Smooth muscle cell of the brain vasculature (primary cell): Measurements from ENCODE around the gene ZYX.

ENCODE experiments used
- DNase-seq: peaks from one replicate; pipeline ENCODE4 v3.0.0-alpha.2; 2012; ENCODE audit warnings: low read depth, low spot score

Gene ZYX, protein sequence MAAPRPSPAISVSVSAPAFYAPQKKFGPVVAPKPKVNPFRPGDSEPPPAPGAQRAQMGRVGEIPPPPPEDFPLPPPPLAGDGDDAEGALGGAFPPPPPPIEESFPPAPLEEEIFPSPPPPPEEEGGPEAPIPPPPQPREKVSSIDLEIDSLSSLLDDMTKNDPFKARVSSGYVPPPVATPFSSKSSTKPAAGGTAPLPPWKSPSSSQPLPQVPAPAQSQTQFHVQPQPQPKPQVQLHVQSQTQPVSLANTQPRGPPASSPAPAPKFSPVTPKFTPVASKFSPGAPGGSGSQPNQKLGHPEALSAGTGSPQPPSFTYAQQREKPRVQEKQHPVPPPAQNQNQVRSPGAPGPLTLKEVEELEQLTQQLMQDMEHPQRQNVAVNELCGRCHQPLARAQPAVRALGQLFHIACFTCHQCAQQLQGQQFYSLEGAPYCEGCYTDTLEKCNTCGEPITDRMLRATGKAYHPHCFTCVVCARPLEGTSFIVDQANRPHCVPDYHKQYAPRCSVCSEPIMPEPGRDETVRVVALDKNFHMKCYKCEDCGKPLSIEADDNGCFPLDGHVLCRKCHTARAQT

GRCh38 chr7:143380646-143381426 is at the start of gene ZYX:
Gene ZYX (plus strand): TSS chr7:143381345. CDS start chr7:143381572, 227 bp downstream.
- DNase-seq, result peak; percentile 89

DNA sequence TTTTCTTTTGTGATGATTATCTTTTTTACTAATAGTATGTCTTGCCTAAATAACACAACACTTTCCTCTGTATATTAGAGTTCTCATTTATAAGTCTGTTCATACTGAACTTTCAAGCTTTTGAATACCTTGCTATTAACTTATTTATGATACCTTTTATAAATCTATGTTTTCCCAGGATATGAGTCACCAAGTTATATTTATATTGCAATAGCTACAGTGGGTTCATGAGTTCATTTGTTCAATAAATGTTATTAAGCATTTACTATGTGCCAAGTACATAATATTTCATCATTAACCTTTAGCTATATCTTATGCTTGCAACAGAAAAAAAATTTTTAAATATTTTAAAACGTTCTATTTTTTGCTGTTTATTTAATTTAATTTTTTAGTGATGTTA is 46.9 kb upstream of the ZYX start:
- DNase-seq, result no peak

GRCh38 chr7:143337216-143337615 is 43.9 kb upstream of the ZYX start:
- DNase-seq, result no peak

- no peak for DNase-seq
Measured at GRCh38 chr7:143341842-143342241, 39.3 kb upstream of the ZYX start.

GRCh38 chr7:143343596-143343995 is 37.5 kb upstream of the ZYX start:
- DNase-seq, result no peak

- DNase-seq, result no peak
Measured at GRCh38 chr7:143345428-143345900, 35.7 kb upstream of the ZYX start.

DNA sequence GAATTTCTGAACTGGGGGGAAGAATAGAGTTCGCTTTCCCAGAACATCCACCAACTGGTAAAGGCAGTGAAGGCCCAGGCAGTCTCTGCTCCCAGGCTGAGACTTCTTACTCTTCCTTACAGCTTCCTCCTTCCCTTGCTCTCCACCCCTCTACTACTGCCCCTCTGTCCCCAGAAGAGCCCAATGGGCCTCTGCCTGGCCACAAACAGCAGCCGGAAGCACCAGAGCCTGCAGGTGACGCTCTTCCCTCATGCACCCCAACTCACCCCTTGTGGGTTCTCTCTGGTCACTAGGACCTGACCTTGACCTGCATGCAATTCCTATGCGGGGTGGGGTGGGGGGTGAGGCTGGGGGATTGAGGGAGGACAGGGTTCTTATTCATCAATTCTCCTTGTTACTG is 35.1 kb upstream of the ZYX start:
- no peak for DNase-seq

DNA sequence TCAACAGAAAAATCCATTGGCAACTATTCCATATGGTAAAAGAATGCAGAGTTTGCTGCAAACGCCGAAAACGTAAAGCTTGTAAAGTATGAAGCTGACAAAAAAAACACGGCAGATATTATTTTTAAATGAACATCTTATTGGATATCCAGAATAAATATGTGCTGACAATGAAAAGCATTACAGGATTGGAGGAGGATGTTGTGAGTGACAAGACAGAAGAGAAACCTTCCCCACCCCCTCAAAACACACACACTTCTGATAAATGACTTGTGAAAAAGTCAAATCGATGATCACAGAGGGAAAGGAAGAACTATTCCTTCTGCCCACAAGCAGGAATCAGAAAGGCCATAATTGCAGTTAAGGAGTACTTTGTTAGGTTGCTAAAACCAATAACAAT is 33.2 kb upstream of the ZYX start:
- no peak for DNase-seq

DNA sequence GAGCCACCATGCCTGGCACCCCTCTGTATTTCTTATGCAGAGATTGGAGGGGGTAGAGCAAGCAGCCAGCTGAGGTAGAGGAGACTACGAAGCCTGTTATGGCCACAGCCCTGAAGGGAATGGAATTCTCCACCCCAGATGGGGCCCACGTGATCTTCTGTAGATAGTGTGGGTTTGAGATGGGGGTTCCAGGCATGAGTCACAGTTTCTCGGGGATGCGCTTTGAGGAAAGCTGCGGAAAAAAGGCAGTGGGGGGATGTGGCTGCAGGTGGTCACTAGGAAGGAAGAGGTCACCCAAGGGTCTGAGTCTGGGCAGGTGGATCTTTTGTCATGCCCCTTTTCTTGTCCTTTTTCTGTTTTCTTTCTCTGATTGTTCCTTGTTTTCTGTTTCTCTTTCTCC is 30.1 kb upstream of the ZYX start:
- no peak for DNase-seq

DNA sequence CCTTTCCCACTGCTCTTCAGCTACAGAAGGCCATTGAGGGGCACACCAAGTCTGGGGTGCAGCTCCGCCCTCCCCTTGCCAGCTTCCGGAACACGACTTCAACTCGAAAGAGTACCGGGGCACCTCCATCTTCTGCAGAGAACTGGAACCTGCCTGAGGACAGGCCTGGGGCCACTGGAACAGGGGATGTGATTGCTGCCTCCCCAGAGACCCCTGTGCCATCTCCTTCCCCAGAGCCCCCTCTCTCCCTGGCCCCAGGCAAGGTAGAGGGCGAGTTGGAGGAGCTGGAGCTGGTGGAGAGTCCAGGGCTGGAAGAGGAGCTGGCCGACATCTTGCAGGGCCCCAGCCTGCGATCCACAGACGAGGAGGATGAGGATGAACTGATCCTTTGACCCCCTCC is 29.6 kb upstream of the ZYX start:
- DNase-seq, result no peak

GRCh38 chr7:143352531-143353002 is 28.6 kb upstream of the ZYX start:
- DNase-seq, result no peak

DNA sequence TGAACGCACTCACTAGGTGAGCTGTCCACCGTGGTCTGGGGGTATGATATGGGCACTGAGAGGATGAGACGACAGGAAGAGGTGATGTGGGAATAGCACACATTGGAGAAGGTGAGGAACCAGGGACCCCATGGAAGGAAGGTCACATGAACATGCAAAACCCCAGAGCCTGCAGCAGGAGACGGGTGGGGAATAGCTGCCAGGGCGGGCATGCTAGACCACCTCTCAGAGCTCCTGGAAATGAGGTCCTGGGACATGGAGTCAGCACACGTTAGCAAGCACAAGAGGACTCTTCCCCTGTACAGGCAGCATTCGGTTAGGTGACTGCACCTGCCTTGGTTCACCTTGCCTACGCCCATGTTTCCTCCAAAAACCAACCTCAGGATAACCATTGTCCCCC is 26.8 kb upstream of the ZYX start:
- no peak for DNase-seq

GRCh38 chr7:143354965-143355364 is 26.2 kb upstream of the ZYX start:
- no peak for DNase-seq

DNA sequence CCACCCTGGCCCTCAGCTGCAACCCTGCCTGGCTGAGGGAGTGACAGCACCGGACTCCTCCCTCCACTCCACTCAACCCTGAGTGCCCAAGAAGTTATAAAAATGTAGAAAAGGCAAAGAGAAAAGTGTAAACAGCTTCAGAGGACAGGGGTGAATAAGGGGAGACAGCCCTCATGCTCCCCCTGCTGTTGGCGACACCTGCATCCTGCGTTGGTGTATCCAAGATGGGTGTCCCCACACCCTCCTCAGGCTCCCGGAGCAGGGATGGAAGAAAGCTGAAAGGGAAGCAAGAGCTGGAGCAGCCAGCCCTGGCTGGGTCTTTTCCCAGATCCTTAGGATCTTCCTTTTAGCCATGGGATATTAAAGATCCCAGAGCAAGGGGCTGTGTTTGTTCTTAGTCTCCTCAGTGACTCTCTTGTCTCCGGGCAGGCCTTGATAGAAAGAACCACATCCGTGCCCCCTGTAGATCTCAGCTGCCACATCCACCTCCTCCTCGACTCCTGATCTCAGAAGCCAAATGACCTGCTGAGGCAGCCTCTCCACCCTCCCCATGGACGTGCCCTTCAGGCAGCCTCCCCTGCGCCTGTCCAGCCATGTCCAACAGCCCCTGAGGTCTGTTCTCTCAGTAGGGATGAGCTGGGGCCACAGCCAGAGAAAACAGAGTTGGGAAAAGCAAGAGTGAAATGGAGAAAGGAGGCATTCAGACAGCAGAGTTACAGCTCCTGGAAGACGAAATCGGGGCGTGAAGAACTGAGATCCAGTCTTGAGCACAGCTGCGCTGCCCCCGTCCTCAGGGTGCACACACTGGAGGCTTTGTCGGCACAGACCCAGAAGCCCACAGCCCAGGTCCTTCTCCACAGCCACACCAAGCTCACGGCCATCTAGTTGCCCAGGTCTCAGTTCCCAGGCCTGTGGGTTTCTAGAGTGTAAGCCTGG is 25.4 kb upstream of the ZYX start:
- DNase-seq, result peak; percentile 90

DNA sequence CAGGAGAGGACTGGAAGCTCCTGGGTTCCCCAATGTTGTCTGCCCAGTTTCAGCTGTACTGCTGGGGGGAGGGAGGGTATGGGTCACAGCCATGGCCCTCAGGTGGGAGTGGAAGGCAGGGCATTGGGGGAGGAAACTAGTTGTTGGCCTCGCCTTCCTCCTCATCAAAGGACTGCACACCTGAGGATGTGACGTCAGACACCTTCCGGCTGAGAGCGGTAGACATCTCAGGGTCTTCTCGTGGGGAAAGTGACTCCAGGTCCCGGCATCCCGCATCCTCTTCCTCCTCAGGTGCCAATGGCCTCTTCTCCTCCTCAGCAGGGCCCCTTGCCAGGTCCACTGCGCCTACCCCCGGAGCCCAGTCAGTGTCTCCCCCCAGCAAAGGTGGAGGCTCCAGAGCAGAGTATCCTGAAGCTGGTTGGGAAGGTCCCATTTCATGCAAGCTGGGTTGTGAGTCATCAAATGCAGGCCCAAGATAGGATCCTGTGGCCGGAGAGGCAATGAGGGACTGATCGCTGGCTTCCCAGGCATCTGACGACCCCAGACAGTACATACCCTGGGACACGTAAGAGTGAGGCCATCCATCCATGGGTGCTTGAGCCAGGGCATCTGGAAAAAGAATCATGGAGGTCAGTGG is 24.6 kb upstream of the ZYX start:
- no peak for DNase-seq

- no peak for DNase-seq
Measured at GRCh38 chr7:143358626-143359025, 22.5 kb upstream of the ZYX start.

DNA sequence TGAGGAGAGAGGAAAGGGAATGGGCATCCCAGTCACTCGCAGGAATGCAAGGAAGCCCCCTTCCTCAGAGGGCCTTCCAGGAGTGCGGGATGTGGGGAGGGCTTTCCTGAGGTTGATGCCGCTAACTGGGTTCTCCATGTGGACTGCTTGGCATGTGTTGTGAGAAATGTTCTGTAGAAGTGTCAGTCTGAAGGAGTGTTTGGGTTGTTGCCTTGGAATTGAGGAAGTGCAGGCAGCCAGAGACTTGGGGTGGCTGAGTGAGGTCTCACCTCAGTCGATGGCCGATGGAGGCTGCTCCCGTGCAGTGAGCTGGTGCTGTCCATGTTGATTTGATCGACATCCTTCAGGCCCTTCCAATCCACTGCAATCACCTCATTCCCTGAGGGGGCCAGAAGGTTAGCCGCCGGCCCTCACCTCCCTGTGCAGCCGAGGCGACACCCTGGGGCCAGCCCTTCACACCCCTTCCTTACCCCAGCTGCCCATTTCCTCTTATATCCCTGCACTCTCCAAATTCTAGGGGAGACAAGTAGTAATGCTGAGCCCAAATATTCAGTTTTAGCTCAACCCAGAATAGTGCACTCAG is 21.3 kb upstream of the ZYX start:
- DNase-seq, result no peak

GRCh38 chr7:143360788-143361551 is 20.2 kb upstream of the ZYX start:
- no peak for DNase-seq

- no peak for DNase-seq
Measured at GRCh38 chr7:143361552-143362130, 19.5 kb upstream of the ZYX start.
